GM23338 (cell line): Measurements from ENCODE around the gene MAN1A2. TPM values are rescaled to one million over a fixed set of nuclear protein-coding genes. Genes with fewer than 3 reads are reported as not detected.
A peak's percentile ranks its signal among the peaks of the same experiment; 100 is the strongest.

Experiments used
- ATAC-seq: fragments of 200-7000 bp; cut with Tn5 transposase; 3 replicates; pipeline ENCODE4 v1.9.1; 2020
- DNase-seq: peaks from one replicate; pipeline ENCODE4 v3.0.0-alpha.2; 2015; ENCODE audit warnings: low spot score
- H2AFZ ChIP-seq: fragments of 200-600 bp; sonication (generic); 2 replicates; pipeline ENCODE4 v1.8.0; 2016; ENCODE audit warnings: antibody characterized with exemption, mild to moderate bottlenecking, moderate library complexity
- H3F3A ChIP-seq: fragments of 200-600 bp; sonication (generic); replicated peaks from 2 replicates; pipeline ENCODE4 v1.8.0; 2017; ENCODE audit warnings: antibody characterized with exemption, mixed run types, low read depth
- H3K27ac ChIP-seq: fragments of 200-600 bp; sonication (generic); 2 replicates; pipeline ENCODE4 v1.6.1; 2016; ENCODE audit warnings: low read depth
- H3K27me3 ChIP-seq: fragments of 200-600 bp; sonication (generic); 2 replicates; pipeline ENCODE4 v1.8.0; 2016; ENCODE audit warnings: mild to moderate bottlenecking, mixed run types, moderate library complexity; ENCODE audit not compliant: insufficient read depth
- H3K36me3 ChIP-seq: fragments of 200-600 bp; sonication (generic); 2 replicates; pipeline ENCODE4 v1.8.0; 2016; ENCODE audit warnings: mild to moderate bottlenecking; ENCODE audit not compliant: insufficient read depth
- H3K4me1 ChIP-seq: fragments of 200-600 bp; sonication (generic); 2 replicates; pipeline ENCODE4 v1.8.0; 2016; ENCODE audit warnings: mild to moderate bottlenecking, moderate library complexity; ENCODE audit not compliant: insufficient read depth
- H3K4me2 ChIP-seq: fragments of 200-600 bp; sonication (generic); 2 replicates; pipeline ENCODE4 v1.7.1; 2017; ENCODE audit warnings: mixed run types
- H3K4me3 ChIP-seq: fragments of 200-600 bp; sonication (generic); 2 replicates; pipeline ENCODE4 v1.6.1; 2016; ENCODE audit warnings: mixed run types
- H3K79me2 ChIP-seq: fragments of 200-600 bp; sonication (generic); replicated peaks from 2 replicates; pipeline ENCODE4 v1.8.0; 2017; ENCODE audit warnings: mild to moderate bottlenecking; ENCODE audit not compliant: insufficient read depth
- H3K9me2 ChIP-seq: fragments of 200-600 bp; sonication (generic); 2 replicates; pipeline ENCODE4 v1.8.0; 2017; ENCODE audit not compliant: insufficient read depth
- H4K20me1 ChIP-seq: fragments of 200-600 bp; sonication (generic); replicated peaks from 2 replicates; pipeline ENCODE4 v1.8.0; 2017; ENCODE audit warnings: mild to moderate bottlenecking; ENCODE audit not compliant: insufficient read depth
- H3K27ac Mint-ChIP-seq: 2 replicates; pipeline ENCODE4 v1.8.0; 2020; ENCODE audit warnings: inconsistent platforms, mild to moderate bottlenecking, moderate library complexity, mixed read lengths
- H3K27me3 Mint-ChIP-seq: 3 replicates; pipeline ENCODE4 v1.8.0; 2022; ENCODE audit warnings: low read depth, mild to moderate bottlenecking, moderate library complexity, mixed read lengths, inconsistent platforms; ENCODE audit not compliant: insufficient read depth, poor library complexity
- H3K36me3 Mint-ChIP-seq: 3 replicates; pipeline ENCODE4 v1.8.0; 2021; ENCODE audit warnings: low read depth, mild to moderate bottlenecking, inconsistent platforms, moderate library complexity, mixed read lengths
- H3K4me1 Mint-ChIP-seq: 3 replicates; pipeline ENCODE4 v1.8.0; 2020; ENCODE audit warnings: mild to moderate bottlenecking, inconsistent platforms, mixed read lengths
- H3K4me3 Mint-ChIP-seq: 3 replicates; pipeline ENCODE4 v1.8.0; 2021; ENCODE audit warnings: moderate library complexity, mild to moderate bottlenecking, inconsistent platforms, mixed read lengths
- H3K9me3 Mint-ChIP-seq: 3 replicates; pipeline ENCODE4 v1.8.0; 2020; ENCODE audit warnings: moderate library complexity, mild to moderate bottlenecking, inconsistent platforms, mixed read lengths
- CREB1 ChIP-seq: fragments of 250-450 bp; sonication (Bioruptor Pico); IDR thresholded peaks from 2 replicates; pipeline ENCODE4 v1.5.0; 2020; ENCODE audit warnings: low read depth, mild to moderate bottlenecking, moderate library complexity
- CTCF ChIP-seq, 2 experiments: fragments of 200-600 bp in 1 of 2; sonication (generic) in 1 of 2; conservative IDR thresholded peaks; 2 replicates each; pipeline versions ENCODE4 v1.5.1 to v1.6.1; 2016 to 2017; ENCODE audit warnings: antibody characterized with exemption in 2 of 2, low read depth in 2 of 2, mild to moderate bottlenecking in 2 of 2, moderate library complexity in 1 of 2
- EZH2phosphoT487 ChIP-seq: fragments of 200-600 bp; sonication (generic); IDR thresholded peaks from one replicate; pipeline ENCODE4 v1.8.1; 2018; ENCODE audit warnings: antibody characterized with exemption; ENCODE audit not compliant: unreplicated experiment
- JUNB ChIP-seq: IDR thresholded peaks from one replicate; pipeline ENCODE4 v1.6.1; 2016; ENCODE audit warnings: antibody characterized with exemption; ENCODE audit not compliant: unreplicated experiment
- NANOG ChIP-seq: IDR thresholded peaks from 2 replicates; pipeline ENCODE4 v1.6.1; 2016; ENCODE audit warnings: antibody characterized with exemption, borderline replicate concordance
- POLR2AphosphoS5 ChIP-seq: IDR thresholded peaks from 2 replicates; pipeline ENCODE4 v1.6.1; 2016; ENCODE audit warnings: antibody characterized with exemption, low read depth
- ZNF114 ChIP-seq: fragments of 250-450 bp; sonication (Bioruptor Pico); IDR thresholded peaks from 2 replicates; pipeline ENCODE4 v1.5.0; 2020; ENCODE audit warnings: mild to moderate bottlenecking, moderate library complexity
- ZNF331 ChIP-seq: fragments of 250-450 bp; sonication (Bioruptor Pico); IDR thresholded peaks from 2 replicates; pipeline ENCODE4 v1.5.0; 2020; ENCODE audit warnings: low read depth, mild to moderate bottlenecking, moderate library complexity
- polyA plus RNA-seq: library from polyadenylated mRNA; unstranded; fragments of >200 nt; fragmentation: Nextera tagmentation; extraction: Ambion mirVana; gene quantifications from 2 replicates; pipeline ENCODE4 v1.2.1, GENCODE V29; 2016
- total RNA-seq: library from RNA; depleted of rRNA; stranded (reverse); fragments of >200 nt; shearing (Covaris generic); gene quantifications from 2 replicates; pipeline ENCODE4 v1.2.3, GENCODE V29; 2014
- TF ChIP-seq, protein P1 (sequence below): IDR thresholded peaks from one replicate; pipeline ENCODE4 v1.6.1; 2018; ENCODE audit warnings: antibody characterized with exemption; ENCODE audit not compliant: unreplicated experiment
- TF ChIP-seq, protein P2 (sequence below): IDR thresholded peaks from 2 replicates; pipeline ENCODE4 v1.6.1; 2016; ENCODE audit warnings: antibody characterized with exemption

MAN1A2 gene
- total and polyA plus RNA-seq, 2 experiments from 2014 or later, result 18.6 to 22.2 TPM

DNA sequence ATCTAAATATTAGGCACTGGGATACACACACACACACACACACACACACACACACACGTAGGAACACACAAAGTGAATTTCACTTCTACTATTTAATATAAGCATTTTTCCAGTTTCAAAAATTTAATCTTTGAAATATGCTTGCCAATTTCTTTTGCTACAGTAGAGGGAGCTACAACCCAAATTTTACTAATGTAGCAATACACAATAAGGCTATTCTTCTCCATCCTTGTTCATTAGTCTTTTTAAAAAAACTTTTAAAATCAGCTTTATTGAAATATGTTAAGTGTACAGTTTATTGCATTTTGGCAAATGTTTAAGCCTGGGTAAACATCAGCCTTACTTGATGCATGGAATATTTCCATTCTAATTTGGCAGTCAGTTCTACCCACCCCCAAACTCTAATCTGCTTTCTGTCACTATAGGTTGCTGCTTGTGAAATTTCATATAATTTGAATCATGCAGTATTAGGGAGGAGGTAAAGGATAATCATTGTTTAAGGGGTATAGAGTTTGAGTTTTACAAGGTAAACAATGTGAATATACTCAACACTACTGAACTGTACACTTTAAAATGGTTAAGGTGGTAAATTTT, 145.6 kb downstream of the MAN1A2 start:
- ATAC-seq (no peak), DNase-seq (peak; percentile 37)
- Histone ChIP-seq H3K27me3 (no peaks in the 10 kb centered on the region), H4K20me1 (no peaks in the 10 kb centered on the region), H3K4me3 (no peak overlapping the region), H3K4me1 (peaks cover 3% of the 10 kb centered on the region; the same call in 1 of the 2 replicates), H3F3A (no peaks in the 10 kb centered on the region), H3K4me2 (no peak overlapping the region), H2AFZ (no peak overlapping the region), H3K79me2 (no peaks in the 10 kb centered on the region), H3K36me3 (no peaks in the 10 kb centered on the region), H3K9me2 (no peaks in the 10 kb centered on the region), H3K27ac (no peak overlapping the region)
- Mint-ChIP-seq H3K27ac (no peak overlapping the region), H3K4me3 (no peak overlapping the region), H3K36me3 (no peaks in the 10 kb centered on the region), H3K4me1 (peaks cover 4% of the 10 kb centered on the region; the same call in 1 of the 3 replicates), H3K27me3 (no peaks in the 10 kb centered on the region), H3K9me3 (no peaks in the 10 kb centered on the region)
- TF ChIP-seq CTCF (conservative IDR thresholded peaks at IDR 0.05; ENCODE audit: low read depth in 2 of 2) (peak in 1 of 2 experiments; percentile 79; a peak in 3 of 4 replicates), ZNF331 (no peak)

- Mint-ChIP-seq H3K4me3 (no peak overlapping the region), H3K27me3 (peaks cover 4% of the 10 kb centered on the region), H3K36me3 (no peaks in the 10 kb centered on the region), H3K27ac (no peak overlapping the region), H3K4me1 (no peaks in the 10 kb centered on the region), H3K9me3 (no peaks in the 10 kb centered on the region)
- Histone ChIP-seq H3K4me3 (no peak overlapping the region), H2AFZ (no peak overlapping the region), H3K9me2 (no peaks in the 10 kb centered on the region), H4K20me1 (no peaks in the 10 kb centered on the region), H3K4me2 (no peak overlapping the region), H3K4me1 (no peaks in the 10 kb centered on the region), H3K36me3 (no peaks in the 10 kb centered on the region), H3K27ac (no peak overlapping the region), H3F3A (no peaks in the 10 kb centered on the region), H3K27me3 (no peaks in the 10 kb centered on the region), H3K79me2 (no peaks in the 10 kb centered on the region)
- ATAC-seq, result no peak
- no peak for DNase-seq
- TF ChIP-seq CTCF (conservative IDR thresholded peaks at IDR 0.05; ENCODE audit: low read depth in 2 of 2) (no peak), ZNF114 (CRISPR knock-in tag) (no peak), CREB1 (no peak), POLR2AphosphoS5 (no peak), NANOG (no peak), ZNF331 (no peak), EZH2phosphoT487 (no peak), JUNB (no peak)
- TF ChIP-seq, protein P1, sequence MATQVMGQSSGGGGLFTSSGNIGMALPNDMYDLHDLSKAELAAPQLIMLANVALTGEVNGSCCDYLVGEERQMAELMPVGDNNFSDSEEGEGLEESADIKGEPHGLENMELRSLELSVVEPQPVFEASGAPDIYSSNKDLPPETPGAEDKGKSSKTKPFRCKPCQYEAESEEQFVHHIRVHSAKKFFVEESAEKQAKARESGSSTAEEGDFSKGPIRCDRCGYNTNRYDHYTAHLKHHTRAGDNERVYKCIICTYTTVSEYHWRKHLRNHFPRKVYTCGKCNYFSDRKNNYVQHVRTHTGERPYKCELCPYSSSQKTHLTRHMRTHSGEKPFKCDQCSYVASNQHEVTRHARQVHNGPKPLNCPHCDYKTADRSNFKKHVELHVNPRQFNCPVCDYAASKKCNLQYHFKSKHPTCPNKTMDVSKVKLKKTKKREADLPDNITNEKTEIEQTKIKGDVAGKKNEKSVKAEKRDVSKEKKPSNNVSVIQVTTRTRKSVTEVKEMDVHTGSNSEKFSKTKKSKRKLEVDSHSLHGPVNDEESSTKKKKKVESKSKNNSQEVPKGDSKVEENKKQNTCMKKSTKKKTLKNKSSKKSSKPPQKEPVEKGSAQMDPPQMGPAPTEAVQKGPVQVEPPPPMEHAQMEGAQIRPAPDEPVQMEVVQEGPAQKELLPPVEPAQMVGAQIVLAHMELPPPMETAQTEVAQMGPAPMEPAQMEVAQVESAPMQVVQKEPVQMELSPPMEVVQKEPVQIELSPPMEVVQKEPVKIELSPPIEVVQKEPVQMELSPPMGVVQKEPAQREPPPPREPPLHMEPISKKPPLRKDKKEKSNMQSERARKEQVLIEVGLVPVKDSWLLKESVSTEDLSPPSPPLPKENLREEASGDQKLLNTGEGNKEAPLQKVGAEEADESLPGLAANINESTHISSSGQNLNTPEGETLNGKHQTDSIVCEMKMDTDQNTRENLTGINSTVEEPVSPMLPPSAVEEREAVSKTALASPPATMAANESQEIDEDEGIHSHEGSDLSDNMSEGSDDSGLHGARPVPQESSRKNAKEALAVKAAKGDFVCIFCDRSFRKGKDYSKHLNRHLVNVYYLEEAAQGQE, result no peak
- TF ChIP-seq, protein P2, sequence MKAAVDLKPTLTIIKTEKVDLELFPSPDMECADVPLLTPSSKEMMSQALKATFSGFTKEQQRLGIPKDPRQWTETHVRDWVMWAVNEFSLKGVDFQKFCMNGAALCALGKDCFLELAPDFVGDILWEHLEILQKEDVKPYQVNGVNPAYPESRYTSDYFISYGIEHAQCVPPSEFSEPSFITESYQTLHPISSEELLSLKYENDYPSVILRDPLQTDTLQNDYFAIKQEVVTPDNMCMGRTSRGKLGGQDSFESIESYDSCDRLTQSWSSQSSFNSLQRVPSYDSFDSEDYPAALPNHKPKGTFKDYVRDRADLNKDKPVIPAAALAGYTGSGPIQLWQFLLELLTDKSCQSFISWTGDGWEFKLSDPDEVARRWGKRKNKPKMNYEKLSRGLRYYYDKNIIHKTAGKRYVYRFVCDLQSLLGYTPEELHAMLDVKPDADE, result no peak
These were observed 155.9 kb downstream of the MAN1A2 start for GRCh38 chr1:117523111-117523510.
